OCI-LY3 (cell line): ENCODE data around the gene PCDHGC5.

Experiments
- CTCF ChIP-seq: fragments of 200-600, 300-600 bp; sonication (generic); IDR thresholded peaks from 2 replicates; pipeline ENCODE4 v1.5.1; 2014; ENCODE audit warnings: antibody characterized with exemption, low read length, low read depth
- EZH2phosphoT487 ChIP-seq: fragments of 200-600 bp; shearing (Covaris generic); IDR thresholded peaks from 2 replicates; pipeline ENCODE4 v1.6.1; 2018; ENCODE audit warnings: antibody characterized with exemption, mixed run types, low read depth

GRCh38 chr5:141440341-141440740, 48.5 kb upstream of the PCDHGC5 start:
- no peak for TF ChIP-seq CTCF
- no peak for TF ChIP-seq EZH2phosphoT487
